Adrenal gland (tissue), 5 donors: ENCODE results near the gene MAPKAP1.

ENCODE experiments used
- CTCF ChIP-seq, 6 experiments: fragments of 450-650 bp in 4 of 6; fragments of 200-600 bp in 2 of 6; sonication (generic) in 1 of 6; IDR thresholded peaks; 1 replicate in 5 of 6; 2 replicates in 1 of 6; pipeline versions ENCODE4 v1.5.1 to v1.8.0; 2016 to 2021; ENCODE audit warnings: antibody characterized with exemption in 6 of 6, mild to moderate bottlenecking in 2 of 6, moderate library complexity in 1 of 6
- POLR2A ChIP-seq, 2 donors: fragments of 450-650 bp; IDR thresholded peaks; one replicate each; pipeline ENCODE4 v1.6.1; 2017; ENCODE audit warnings: antibody characterized with exemption in 2 of 2, mild to moderate bottlenecking in 2 of 2, moderate library complexity in 1 of 2
- donor health status: DM: no; HTN: no; CAD: no.

- TF ChIP-seq CTCF (IDR thresholded peaks at IDR 0.05), result no peak
- no peak for TF ChIP-seq POLR2A (IDR thresholded peaks at IDR 0.05)
Observed at GRCh38 chr9:125613141-125613540, 93.9 kb downstream of the MAPKAP1 start.
